HEK293 (cell line): ENCODE results near the gene ABTB2.

Source experiments
- CTCF ChIA-PET: fragments of 350-600 bp; formaldehyde crosslinking; extraction: SDS; loops from one replicate; lab custom pipeline; 2021; ENCODE audit warnings: antibody characterized with exemption; lab: Yijun Ruan, JAX
- POLR2A ChIA-PET: fragments of 300-600 bp; formaldehyde crosslinking; extraction: SDS; loops from one replicate; lab custom pipeline; 2020; ENCODE audit warnings: antibody characterized with exemption, inconsistent platforms; lab: Yijun Ruan, JAX
- H3K27ac ChIP-seq: fragments of 200-500 bp; sonication (Bioruptor generic); 2 replicates; pipeline ENCODE4 v1.5.1; 2014; ENCODE audit warnings: low read depth, low read length, control low read depth, inconsistent platforms; ENCODE audit errors: extremely low read depth
- H3K36me3 ChIP-seq, 2 experiments: fragments of 200-500 bp in 1 of 2; sonication (Bioruptor generic) in 1 of 2; 1 replicate in 1 of 2; 2 replicates in 1 of 2; pipeline ENCODE4 v1.5.1; 2014 to 2017; ENCODE audit warnings: inconsistent platforms in 2 of 2, low read length in 2 of 2; ENCODE audit not compliant: control insufficient read depth in 2 of 2, insufficient read depth in 1 of 2
- H3K4me1 ChIP-seq: fragments of 200-500 bp; sonication (Bioruptor generic); 2 replicates; pipeline ENCODE4 v1.5.1; 2014; ENCODE audit warnings: mild to moderate bottlenecking, low read length, inconsistent platforms; ENCODE audit not compliant: control insufficient read depth, insufficient read depth
- H3K4me3 ChIP-seq: 2 replicates; pipeline ENCODE4 v1.5.1; 2011; ENCODE audit warnings: low read depth, mild to moderate bottlenecking, control low read depth, low read length, moderate library complexity
- H3K9me3 ChIP-seq: fragments of 200-500 bp; sonication (Bioruptor generic); 2 replicates; pipeline ENCODE4 v1.5.1; 2014; ENCODE audit warnings: low read depth, low read length, inconsistent platforms; ENCODE audit not compliant: control insufficient read depth, insufficient read depth
- AEBP2 ChIP-seq: fragments of 450-650 bp; formaldehyde crosslinking; IDR thresholded peaks from 2 replicates; pipeline ENCODE4 v1.5.1; 2016; ENCODE audit warnings: missing biosample characterization, missing genetic modification characterization, borderline replicate concordance
- BCL11B ChIP-seq: fragments of 450-650 bp; formaldehyde crosslinking; IDR thresholded peaks from 2 replicates; pipeline ENCODE4 v1.5.1; 2016; ENCODE audit warnings: low read depth, missing biosample characterization, missing genetic modification characterization
- BCL6B ChIP-seq: fragments of 450-650 bp; formaldehyde crosslinking; IDR thresholded peaks from 2 replicates; pipeline ENCODE4 v1.5.1; 2017; ENCODE audit warnings: missing biosample characterization, missing genetic modification characterization
- GLIS2 ChIP-seq: fragments of 450-650 bp; formaldehyde crosslinking; IDR thresholded peaks from 2 replicates; pipeline ENCODE4 v1.5.1; 2016; ENCODE audit warnings: missing biosample characterization, missing genetic modification characterization
- IKZF3 ChIP-seq: fragments of 450-650 bp; IDR thresholded peaks from 2 replicates; pipeline ENCODE4 v1.5.0; 2018; ENCODE audit warnings: missing biosample characterization, mild to moderate bottlenecking, missing genetic modification characterization, moderate library complexity
- MEIS1 ChIP-seq: sonication (generic); formaldehyde crosslinking; IDR thresholded peaks from 2 replicates; pipeline ENCODE4 v1.8.1; 2022; ENCODE audit warnings: missing genetic modification reagents, mild to moderate bottlenecking, borderline replicate concordance
- SCRT1 ChIP-seq: fragments of 450-650 bp; formaldehyde crosslinking; IDR thresholded peaks from 2 replicates; pipeline ENCODE4 v1.5.1; 2016; ENCODE audit warnings: missing biosample characterization, missing genetic modification characterization, borderline replicate concordance
- YY1 ChIP-seq: fragments of 450-650 bp; formaldehyde crosslinking; IDR thresholded peaks from 2 replicates; pipeline ENCODE4 v1.5.1; 2018; ENCODE audit warnings: missing biosample characterization, missing genetic modification characterization
- YY2 ChIP-seq: fragments of 450-650 bp; formaldehyde crosslinking; IDR thresholded peaks from 2 replicates; pipeline ENCODE4 v1.5.1; 2016; ENCODE audit warnings: missing biosample characterization, missing genetic modification characterization
- ZBTB17 ChIP-seq: fragments of 450-650 bp; formaldehyde crosslinking; IDR thresholded peaks from 2 replicates; pipeline ENCODE4 v1.5.1; 2016; ENCODE audit warnings: missing biosample characterization, missing genetic modification characterization
- ZBTB44 ChIP-seq: fragments of 450-650 bp; IDR thresholded peaks from 2 replicates; pipeline ENCODE4 v1.5.1; 2018; ENCODE audit warnings: missing biosample characterization, mild to moderate bottlenecking, missing genetic modification characterization
- ZBTB48 ChIP-seq: fragments of 450-650 bp; formaldehyde crosslinking; IDR thresholded peaks from 2 replicates; pipeline ENCODE4 v1.5.1; 2016; ENCODE audit warnings: missing biosample characterization, missing genetic modification characterization
- ZIC2 ChIP-seq: fragments of 450-650 bp; formaldehyde crosslinking; IDR thresholded peaks from 2 replicates; pipeline ENCODE4 v1.5.1; 2016; ENCODE audit warnings: missing biosample characterization, missing genetic modification characterization
- ZNF146 ChIP-seq: fragments of 450-650 bp; formaldehyde crosslinking; IDR thresholded peaks from 2 replicates; pipeline ENCODE4 v1.5.1; 2016; ENCODE audit warnings: missing biosample characterization, missing genetic modification characterization
- ZNF16 ChIP-seq: fragments of 450-650 bp; formaldehyde crosslinking; IDR thresholded peaks from 2 replicates; pipeline ENCODE4 v1.5.1; 2016; ENCODE audit warnings: low read depth, missing biosample characterization, missing genetic modification characterization
- ZNF292 ChIP-seq: fragments of 450-650 bp; formaldehyde crosslinking; IDR thresholded peaks from 2 replicates; pipeline ENCODE4 v1.5.1; 2016; ENCODE audit warnings: low read depth, missing biosample characterization, missing genetic modification characterization, borderline replicate concordance
- ZNF324 ChIP-seq: fragments of 450-650 bp; formaldehyde crosslinking; IDR thresholded peaks from 2 replicates; pipeline ENCODE4 v1.5.1; 2016; ENCODE audit warnings: missing biosample characterization, missing genetic modification characterization
- ZNF423 ChIP-seq: fragments of 450-650 bp; formaldehyde crosslinking; IDR thresholded peaks from 2 replicates; pipeline ENCODE4 v1.5.1; 2016; ENCODE audit warnings: missing biosample characterization, missing genetic modification characterization
- ZNF701 ChIP-seq: fragments of 450-650 bp; formaldehyde crosslinking; IDR thresholded peaks from 2 replicates; pipeline ENCODE4 v1.5.1; 2016; ENCODE audit warnings: missing biosample characterization, missing genetic modification characterization
- ZNF776 ChIP-seq: fragments of 450-650 bp; formaldehyde crosslinking; IDR thresholded peaks from 2 replicates; pipeline ENCODE4 v1.5.0; 2017; ENCODE audit warnings: missing biosample characterization, missing genetic modification characterization, borderline replicate concordance
- TF ChIP-seq, protein P1 (sequence below): fragments of 450-650 bp; formaldehyde crosslinking; IDR thresholded peaks from 2 replicates; pipeline ENCODE4 v1.5.1; 2016; ENCODE audit warnings: missing biosample characterization, missing genetic modification characterization
- TF ChIP-seq, protein P2 (sequence below): fragments of 450-650 bp; IDR thresholded peaks from 2 replicates; pipeline ENCODE4 v1.5.1; 2018; ENCODE audit warnings: missing biosample characterization, missing genetic modification characterization
- TF ChIP-seq, protein P3 (sequence below): fragments of 450-650 bp; formaldehyde crosslinking; IDR thresholded peaks from 2 replicates; pipeline ENCODE4 v1.5.1; 2017; ENCODE audit warnings: missing biosample characterization, missing genetic modification characterization

The ABTB2 gene

GRCh38 chr11:34263441-34264091 is 94.2 kb downstream of the ABTB2 start (continued):
- no peak for TF ChIP-seq YY1 (tag by site-specific recombination)
- no peak for TF ChIP-seq BCL6B (tag by site-specific recombination)
- peak; percentile 66 for TF ChIP-seq IKZF3
- peak; percentile 81 for TF ChIP-seq ZBTB48
- TF ChIP-seq ZBTB17 (tag by site-specific recombination), result 0 out of 2 replicates have a peak, but pooled peaks have one; percentile 23
- peak; percentile 76 for TF ChIP-seq ZNF423 (tag by site-specific recombination)
- peak; percentile 94 for TF ChIP-seq ZIC2
- TF ChIP-seq ZNF324 (tag by site-specific recombination), result no peak
- 0 out of 2 replicates have a peak, but pooled peaks have one; percentile 14 for TF ChIP-seq SCRT1 (tag by site-specific recombination)
- 0 out of 2 replicates have a peak, but pooled peaks have one; percentile 3 for TF ChIP-seq ZNF146 (tag by site-specific recombination)
- no peak for TF ChIP-seq AEBP2 (tag by site-specific recombination)
- TF ChIP-seq ZNF16 (tag by site-specific recombination), result no peak
- TF ChIP-seq, protein P1, sequence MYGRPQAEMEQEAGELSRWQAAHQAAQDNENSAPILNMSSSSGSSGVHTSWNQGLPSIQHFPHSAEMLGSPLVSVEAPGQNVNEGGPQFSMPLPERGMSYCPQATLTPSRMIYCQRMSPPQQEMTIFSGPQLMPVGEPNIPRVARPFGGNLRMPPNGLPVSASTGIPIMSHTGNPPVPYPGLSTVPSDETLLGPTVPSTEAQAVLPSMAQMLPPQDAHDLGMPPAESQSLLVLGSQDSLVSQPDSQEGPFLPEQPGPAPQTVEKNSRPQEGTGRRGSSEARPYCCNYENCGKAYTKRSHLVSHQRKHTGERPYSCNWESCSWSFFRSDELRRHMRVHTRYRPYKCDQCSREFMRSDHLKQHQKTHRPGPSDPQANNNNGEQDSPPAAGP (tag by site-specific recombination), result peak; percentile 62; the same call in 1 of the 2 replicates
- peak; percentile 94 for TF ChIP-seq ZBTB44 (tag by site-specific recombination)
- TF ChIP-seq, protein P2, sequence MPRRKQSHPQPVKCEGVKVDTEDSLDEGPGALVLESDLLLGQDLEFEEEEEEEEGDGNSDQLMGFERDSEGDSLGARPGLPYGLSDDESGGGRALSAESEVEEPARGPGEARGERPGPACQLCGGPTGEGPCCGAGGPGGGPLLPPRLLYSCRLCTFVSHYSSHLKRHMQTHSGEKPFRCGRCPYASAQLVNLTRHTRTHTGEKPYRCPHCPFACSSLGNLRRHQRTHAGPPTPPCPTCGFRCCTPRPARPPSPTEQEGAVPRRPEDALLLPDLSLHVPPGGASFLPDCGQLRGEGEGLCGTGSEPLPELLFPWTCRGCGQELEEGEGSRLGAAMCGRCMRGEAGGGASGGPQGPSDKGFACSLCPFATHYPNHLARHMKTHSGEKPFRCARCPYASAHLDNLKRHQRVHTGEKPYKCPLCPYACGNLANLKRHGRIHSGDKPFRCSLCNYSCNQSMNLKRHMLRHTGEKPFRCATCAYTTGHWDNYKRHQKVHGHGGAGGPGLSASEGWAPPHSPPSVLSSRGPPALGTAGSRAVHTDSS, result no peak
- TF ChIP-seq GLIS2, result peak; percentile 43
- no peak for TF ChIP-seq ZNF776 (tag by site-specific recombination)
- peak; percentile 54 for TF ChIP-seq BCL11B (tag by site-specific recombination)
- TF ChIP-seq MEIS1, result no peak

GRCh38 chr11:34262531-34263081 is 95.2 kb downstream of the ABTB2 start:
- ChIA-PET POLR2A (interaction anchor here (2.9 kb wide), 1 partner anchor 12 kb away, joined by 6 read pairs; no protein-coding TSS in a partner anchor), CTCF (interaction anchor here (0.6 kb wide), 1 partner anchor 49 kb away, joined by 3 read pairs; no protein-coding TSS in a partner anchor)
- no peak overlapping the region; the same call in 1 of the 2 replicates for H3K27ac ChIP-seq
- no peaks in the 10 kb centered on the region for H3K36me3 ChIP-seq
- H3K9me3 ChIP-seq, result no peaks in the 10 kb centered on the region
- TF ChIP-seq YY2 (no peak), ZNF292 (tag by site-specific recombination) (no peak), ZNF701 (tag by site-specific recombination) (no peak)
- TF ChIP-seq, protein P3, sequence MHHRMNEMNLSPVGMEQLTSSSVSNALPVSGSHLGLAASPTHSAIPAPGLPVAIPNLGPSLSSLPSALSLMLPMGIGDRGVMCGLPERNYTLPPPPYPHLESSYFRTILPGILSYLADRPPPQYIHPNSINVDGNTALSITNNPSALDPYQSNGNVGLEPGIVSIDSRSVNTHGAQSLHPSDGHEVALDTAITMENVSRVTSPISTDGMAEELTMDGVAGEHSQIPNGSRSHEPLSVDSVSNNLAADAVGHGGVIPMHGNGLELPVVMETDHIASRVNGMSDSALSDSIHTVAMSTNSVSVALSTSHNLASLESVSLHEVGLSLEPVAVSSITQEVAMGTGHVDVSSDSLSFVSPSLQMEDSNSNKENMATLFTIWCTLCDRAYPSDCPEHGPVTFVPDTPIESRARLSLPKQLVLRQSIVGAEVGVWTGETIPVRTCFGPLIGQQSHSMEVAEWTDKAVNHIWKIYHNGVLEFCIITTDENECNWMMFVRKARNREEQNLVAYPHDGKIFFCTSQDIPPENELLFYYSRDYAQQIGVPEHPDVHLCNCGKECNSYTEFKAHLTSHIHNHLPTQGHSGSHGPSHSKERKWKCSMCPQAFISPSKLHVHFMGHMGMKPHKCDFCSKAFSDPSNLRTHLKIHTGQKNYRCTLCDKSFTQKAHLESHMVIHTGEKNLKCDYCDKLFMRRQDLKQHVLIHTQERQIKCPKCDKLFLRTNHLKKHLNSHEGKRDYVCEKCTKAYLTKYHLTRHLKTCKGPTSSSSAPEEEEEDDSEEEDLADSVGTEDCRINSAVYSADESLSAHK (tag by site-specific recombination), result no peak
- H3K4me1 ChIP-seq, result peaks cover 9% of the 10 kb centered on the region
- no peak overlapping the region for H3K4me3 ChIP-seq
